GM12865 (cell line): ENCODE measurements around the gene SSBP2.

Source experiments
- DNase-seq: peaks from one replicate; pipeline ENCODE4 v3.0.0; 2010; ENCODE audit warnings: low read depth
- H3K4me3 ChIP-seq: 2 replicates; pipeline ENCODE4 v1.5.1; 2011; ENCODE audit warnings: mild to moderate bottlenecking, low read depth, low read length, control low read depth
- TF ChIP-seq, protein P1 (sequence below): IDR thresholded peaks from 2 replicates; pipeline ENCODE4 v1.5.1; 2011; ENCODE audit warnings: low read length, control low read depth, low read depth, inconsistent platforms; ENCODE audit not compliant: insufficient read depth; ENCODE audit errors: missing control alignments

Gene SSBP2

GRCh38 chr5:81435023-81435422, 315.9 kb downstream of the SSBP2 start:
- TF ChIP-seq, protein P1, sequence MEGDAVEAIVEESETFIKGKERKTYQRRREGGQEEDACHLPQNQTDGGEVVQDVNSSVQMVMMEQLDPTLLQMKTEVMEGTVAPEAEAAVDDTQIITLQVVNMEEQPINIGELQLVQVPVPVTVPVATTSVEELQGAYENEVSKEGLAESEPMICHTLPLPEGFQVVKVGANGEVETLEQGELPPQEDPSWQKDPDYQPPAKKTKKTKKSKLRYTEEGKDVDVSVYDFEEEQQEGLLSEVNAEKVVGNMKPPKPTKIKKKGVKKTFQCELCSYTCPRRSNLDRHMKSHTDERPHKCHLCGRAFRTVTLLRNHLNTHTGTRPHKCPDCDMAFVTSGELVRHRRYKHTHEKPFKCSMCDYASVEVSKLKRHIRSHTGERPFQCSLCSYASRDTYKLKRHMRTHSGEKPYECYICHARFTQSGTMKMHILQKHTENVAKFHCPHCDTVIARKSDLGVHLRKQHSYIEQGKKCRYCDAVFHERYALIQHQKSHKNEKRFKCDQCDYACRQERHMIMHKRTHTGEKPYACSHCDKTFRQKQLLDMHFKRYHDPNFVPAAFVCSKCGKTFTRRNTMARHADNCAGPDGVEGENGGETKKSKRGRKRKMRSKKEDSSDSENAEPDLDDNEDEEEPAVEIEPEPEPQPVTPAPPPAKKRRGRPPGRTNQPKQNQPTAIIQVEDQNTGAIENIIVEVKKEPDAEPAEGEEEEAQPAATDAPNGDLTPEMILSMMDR: no peak
- no peak overlapping the region for H3K4me3 ChIP-seq
- no peak for DNase-seq

DNA sequence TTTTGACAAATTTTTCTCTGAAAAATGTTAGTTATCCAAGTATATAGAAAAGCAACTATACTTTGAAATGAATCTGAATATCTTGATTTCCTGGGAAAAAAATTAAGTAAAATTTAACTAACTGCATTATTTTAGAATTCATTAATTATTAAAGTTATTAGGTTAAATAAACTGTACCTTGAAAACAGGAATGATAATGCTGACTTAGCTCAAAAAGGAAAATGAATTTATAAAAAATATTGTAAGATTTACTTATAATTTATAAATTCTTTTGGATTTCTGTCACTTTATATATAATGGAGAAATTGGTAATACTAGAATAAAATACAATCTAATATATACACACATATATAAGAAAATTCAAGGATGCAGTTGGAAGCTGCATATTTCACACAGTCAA, 320.9 kb downstream of the SSBP2 start:
- no peak overlapping the region for H3K4me3 ChIP-seq
- TF ChIP-seq, protein P1: no peak
- DNase-seq: no peak

GRCh38 chr5:81429363-81429762, 321.5 kb downstream of the SSBP2 start:
- TF ChIP-seq, protein P1: no peak
- no peak for DNase-seq
- H3K4me3 ChIP-seq: no peak overlapping the region

DNA sequence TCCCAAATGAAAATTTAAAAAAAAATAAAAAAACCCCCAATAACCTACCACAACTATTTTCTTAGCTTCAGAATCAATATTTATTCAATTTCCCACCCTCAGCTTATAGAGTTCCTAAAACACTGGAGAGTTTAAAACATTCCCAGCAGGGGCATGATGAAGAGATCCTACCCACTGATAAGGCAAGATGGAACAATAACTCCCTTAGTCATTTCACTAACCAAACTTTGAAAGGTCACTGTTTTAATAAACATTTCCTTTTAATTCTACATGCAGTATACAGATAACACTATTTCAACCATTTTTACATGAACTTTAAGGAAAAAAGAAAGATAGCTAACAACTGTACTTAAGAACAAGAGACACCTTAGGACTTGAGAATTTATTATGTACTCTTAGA, 322.0 kb downstream of the SSBP2 start:
- no peak for DNase-seq
- H3K4me3 ChIP-seq: no peak overlapping the region
- TF ChIP-seq, protein P1: no peak

- no peak for DNase-seq
- TF ChIP-seq, protein P1: no peak
- H3K4me3 ChIP-seq: no peak overlapping the region
Observed at GRCh38 chr5:81428446-81428845, 322.5 kb downstream of the SSBP2 start.

- H3K4me3 ChIP-seq: no peak overlapping the region
- TF ChIP-seq, protein P1: no peak
Observed at GRCh38 chr5:81427566-81427965, 323.3 kb downstream of the SSBP2 start.

DNA sequence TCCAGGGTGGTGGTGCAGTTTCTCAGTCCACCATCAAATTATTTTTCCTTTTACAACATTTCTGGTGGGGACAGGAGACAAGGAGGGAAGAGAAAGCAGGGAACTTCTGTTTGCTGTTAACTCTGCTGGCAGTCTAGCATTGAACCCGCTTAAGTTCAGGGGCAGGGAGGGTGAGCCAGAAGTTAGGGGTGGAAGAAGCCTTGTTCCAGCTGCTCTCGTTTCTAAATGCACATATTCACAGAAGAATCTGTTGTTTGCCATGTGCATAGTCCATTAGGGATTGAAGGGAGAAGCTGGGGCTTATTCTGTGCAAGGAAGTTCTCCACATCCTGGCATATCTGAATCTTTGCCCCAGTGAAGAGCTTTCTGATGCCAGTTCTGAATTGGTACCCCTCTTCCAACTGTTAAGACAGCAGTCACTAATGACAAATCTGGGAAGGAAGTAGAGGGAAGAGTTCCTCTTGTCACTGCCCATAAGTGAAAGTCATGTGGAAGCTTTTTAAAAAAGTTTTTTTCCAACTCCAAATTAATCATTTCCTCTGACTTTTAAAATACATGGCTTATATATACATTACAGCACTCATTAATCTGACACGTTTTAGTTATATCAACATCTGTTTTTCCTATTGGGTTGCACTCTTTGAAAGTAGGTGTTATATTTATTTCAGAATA, 324.4 kb downstream of the SSBP2 start:
- TF ChIP-seq, protein P1: no peak
- H3K4me3 ChIP-seq: no peak overlapping the region
- DNase-seq: no peak

More at GRCh38 chr5:81427566-81427965, 323.3 kb downstream of the SSBP2 start:
- no peak for DNase-seq
